Ovary (tissue), 9 donors: ENCODE data around the gene ALG5. TPM values are rescaled to one million over a fixed set of nuclear protein-coding genes. Genes with fewer than 3 reads are reported as not detected.

ENCODE experiments used
- DNase-seq, 5 donors: peaks; one replicate each; pipeline ENCODE4 v3.0.0-alpha.2; 2019 to 2020
- H3K27ac ChIP-seq, 2 donors: fragments of 200-600 bp; one replicate each; pipeline versions ENCODE4 v1.5.1 to v1.8.0; 2019 to 2022
- H3K27me3 ChIP-seq: fragments of 200-600 bp; one replicate; pipeline ENCODE4 v1.8.0; 2022
- H3K36me3 ChIP-seq: fragments of 200-600 bp; sonication (generic); one replicate; pipeline ENCODE4 v1.5.1; 2019
- H3K4me1 ChIP-seq: one replicate; pipeline ENCODE4 v1.8.1; 2013; ENCODE audit warnings: mild to moderate bottlenecking, moderate library complexity; ENCODE audit not compliant: insufficient read depth
- H3K4me3 ChIP-seq: fragments of 200-600 bp; sonication (generic); one replicate; pipeline ENCODE4 v1.5.1; 2017
- H3K9me3 ChIP-seq, 2 donors: fragments of 200-600 bp in 1 of 2; sonication (generic) in 1 of 2; one replicate each; pipeline versions ENCODE4 v1.5.1 to v1.8.1; 2013 to 2019; ENCODE audit warnings: mild to moderate bottlenecking in 1 of 2, moderate library complexity in 1 of 2
- CTCF ChIP-seq, 3 donors: fragments of 450-650 bp in 2 of 3; fragments of 200-600 bp in 1 of 3; IDR thresholded peaks; one replicate each; pipeline versions ENCODE4 v1.5.1 to v1.8.0; 2016 to 2022; ENCODE audit warnings: antibody characterized with exemption in 3 of 3, mild to moderate bottlenecking in 1 of 3
- EP300 ChIP-seq: sonication (generic); formaldehyde crosslinking; IDR thresholded peaks from one replicate; pipeline ENCODE4 v1.6.1; 2017; ENCODE audit warnings: antibody characterized with exemption
- POLR2A ChIP-seq: fragments of 450-650 bp; IDR thresholded peaks from one replicate; pipeline ENCODE4 v1.6.1; 2017; ENCODE audit warnings: antibody characterized with exemption, mild to moderate bottlenecking, moderate library complexity
- WGBS, 3 donors: extraction: QIAGEN DNeasy Blood & Tissue Kit in 1 of 3; methylation state at CpG; one replicate each; pipeline versions ENCODE4 v1.1.5 to v1.1.7; 2013 to 2017; 5-methylcytosine and 5-hydroxymethylcytosine counted together
- intact Hi-C, 4 donors: fragments of 100-400 bp; cut with DNase I; formaldehyde crosslinking; loops; one replicate each; pipeline versions ENCODE4 v1.11.0 to v1.15.1; 2022 to 2023
- polyA plus RNA-seq, 2 donors: library from polyadenylated mRNA; stranded (reverse); fragments of 200-250 nt in 1 of 2; fragments of 350-450 nt in 1 of 2; fragmentation: Illumina TruSeq in 1 of 2; extraction: RNeasy Lipid Tissue Mini Kit (QIAGEN cat#74804) in 1 of 2; gene quantifications; one replicate each; pipeline ENCODE4 v1.2.3, GENCODE V29; 2013 to 2014
- total RNA-seq, 7 donors: library from RNA; depleted of rRNA in 2 of 7; stranded (reverse); fragments of >200 nt in 2 of 7; fragmentation: NEBNext Ultra II Directional in 3 of 7; extraction: Animal tissue kit (Norgen Biotek cat#: 25700) in 3 of 7; gene quantifications; one replicate each; pipeline versions ENCODE4 v1.1.0 to v1.2.4, GENCODE V29; 2016 to 2023
- donor health status: DM: no; HTN: no; CAD: no; lungs with moderate emphysema.
- donor health status: DM: no; HTN: no; CAD: no.
- donor health status: Bipolar disorder and iron deficiency.
- donor health status: DM: yes; HTN: yes; CAD: no.
- donor health status: DM: no; HTN: no; CAD: no.
- donor health status: DM: yes; HTN: yes; CAD: no.

ALG5 gene
- total and polyA plus RNA-seq, 9 donors: 19.8 to 37.7 (median 24.6) TPM

GRCh38 chr13:36965767-36966166, 33.4 kb downstream of the ALG5 start:
- Histone ChIP-seq H3K36me3 (no peaks in the 10 kb centered on the region), H3K27me3 (no peaks in the 10 kb centered on the region), H3K9me3 (no peaks in the 10 kb centered on the region), H3K4me1 (no peaks in the 10 kb centered on the region), H3K27ac (no peak overlapping the region), H3K4me3 (no peak overlapping the region)
- intact Hi-C loops: loop anchor here in 1 of 4 donors (5.0 kb wide), 1 partner anchor 1233 kb away; no protein-coding TSS in a partner anchor
- 78 to 81% (median 81%) methylated on average over 2 of the region's 2 CpGs for WGBS, 3 donors
- no peak for DNase-seq
- no peak for TF ChIP-seq POLR2A
- TF ChIP-seq CTCF (IDR thresholded peaks at IDR 0.05): no peak
- TF ChIP-seq EP300: no peak

- Histone ChIP-seq H3K9me3 (no peaks in the 10 kb centered on the region), H3K27ac (no peak overlapping the region), H3K4me3 (no peak overlapping the region), H3K27me3 (no peaks in the 10 kb centered on the region), H3K36me3 (no peaks in the 10 kb centered on the region), H3K4me1 (no peaks in the 10 kb centered on the region)
- no peak for TF ChIP-seq EP300
- TF ChIP-seq CTCF (IDR thresholded peaks at IDR 0.05): no peak
- TF ChIP-seq POLR2A: no peak
- WGBS, 3 donors: 70 to 76% (median 70%) methylated on average over 2 of the region's 2 CpGs
- intact Hi-C loops: no loop called here
- DNase-seq: no peak
Observed at GRCh38 chr13:36959456-36960116, 39.6 kb downstream of the ALG5 start.

- Histone ChIP-seq H3K36me3 (no peaks in the 10 kb centered on the region), H3K4me3 (no peak overlapping the region), H3K9me3 (no peaks in the 10 kb centered on the region), H3K27me3 (no peaks in the 10 kb centered on the region), H3K27ac (no peak overlapping the region), H3K4me1 (no peaks in the 10 kb centered on the region)
- TF ChIP-seq CTCF (IDR thresholded peaks at IDR 0.05) (no peak), POLR2A (no peak), EP300 (no peak)
- DNase-seq: no peak
- intact Hi-C loops: no loop called here
Observed at GRCh38 chr13:36954542-36954941, 44.6 kb downstream of the ALG5 start.

GRCh38 chr13:36950920-36951319, 48.2 kb downstream of the ALG5 start:
- intact Hi-C loops: no loop called here
- WGBS, 3 donors: 83 to 86% (median 84%) methylated on average over 2 of the region's 2 CpGs
- Histone ChIP-seq H3K9me3 (no peaks in the 10 kb centered on the region), H3K36me3 (no peaks in the 10 kb centered on the region), H3K27me3 (no peaks in the 10 kb centered on the region), H3K27ac (no peak overlapping the region), H3K4me1 (no peaks in the 10 kb centered on the region), H3K4me3 (no peak overlapping the region)
- no peak for TF ChIP-seq POLR2A
- no peak for TF ChIP-seq CTCF (IDR thresholded peaks at IDR 0.05)
- TF ChIP-seq EP300: no peak
- no peak for DNase-seq
